Effector CD4-positive, alpha-beta T cell (primary cell): ENCODE results near the gene RPLP2.

Experiments
- DNase-seq: peaks from one replicate; pipeline ENCODE4 v3.0.0-alpha.2; 2020
- total RNA-seq: gene quantifications from one replicate; lab custom pipeline; 2026; lab: John Stamatoyannopoulos, UW

Gene RPLP2
- total RNA-seq, result 969 reads per million, percentile 99 among the genes with 10 or more reads in this experiment

- DNase-seq, result peak; percentile 98
Measured at GRCh38 chr11:809287-810039, at the start of gene RPLP2. RPLP2 (plus strand) TSS chr11:809967; CDS start chr11:810235, 268 bp downstream.

DNA sequence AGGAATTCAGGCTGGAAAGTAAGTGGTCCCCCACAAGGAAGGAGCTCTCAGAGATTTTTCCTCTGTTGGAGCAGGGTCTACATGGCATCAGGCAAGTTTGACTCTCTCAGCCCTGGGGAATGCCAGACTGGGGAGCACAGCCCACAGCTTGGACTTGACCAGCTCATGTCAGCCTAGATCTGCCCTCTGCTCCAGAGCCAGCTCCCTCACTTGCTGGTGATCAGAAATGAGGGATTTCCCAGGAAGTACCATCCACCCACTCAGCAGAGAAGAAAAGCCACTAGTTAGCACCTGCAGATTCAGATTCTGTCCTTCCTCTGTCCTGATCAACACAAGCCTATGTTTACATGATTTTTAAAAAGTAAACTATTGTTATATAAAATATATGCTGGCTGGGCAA, 49.5 kb upstream of the RPLP2 start:
- DNase-seq, result no peak

- no peak for DNase-seq
Measured at GRCh38 chr11:761526-762108, 48.1 kb upstream of the RPLP2 start.

DNA sequence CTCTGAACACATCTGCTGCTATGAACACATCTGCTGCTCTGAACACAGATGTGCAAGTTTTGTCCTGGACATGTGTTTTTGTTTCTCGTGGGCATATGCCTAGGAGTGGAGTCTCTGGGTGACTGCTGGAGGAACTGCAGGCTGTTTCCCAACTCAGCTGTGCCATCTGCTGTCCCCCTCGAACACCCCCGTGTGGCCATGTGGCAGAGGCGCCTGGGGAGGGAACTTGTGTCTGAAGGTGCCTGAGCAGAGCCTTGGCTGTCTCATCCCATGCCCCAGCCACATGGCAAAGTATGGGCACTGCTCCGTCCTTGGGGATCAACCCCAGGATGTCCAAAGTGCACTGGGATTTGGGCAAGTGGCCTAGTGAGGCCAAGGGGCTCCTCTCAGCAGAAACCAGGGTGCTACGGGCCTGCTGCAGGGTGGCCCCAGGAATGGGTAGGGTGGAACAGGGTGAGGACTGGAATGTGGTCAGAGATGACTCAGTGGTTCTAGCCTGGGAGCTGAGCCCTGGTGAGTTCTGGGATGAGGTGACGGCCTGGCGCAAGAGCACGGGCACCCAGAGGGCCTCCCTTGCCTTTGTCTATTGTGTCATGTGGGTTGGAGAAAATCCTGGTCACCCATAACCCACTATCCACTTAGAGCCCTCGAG, 47.2 kb upstream of the RPLP2 start:
- DNase-seq, result no peak

DNA sequence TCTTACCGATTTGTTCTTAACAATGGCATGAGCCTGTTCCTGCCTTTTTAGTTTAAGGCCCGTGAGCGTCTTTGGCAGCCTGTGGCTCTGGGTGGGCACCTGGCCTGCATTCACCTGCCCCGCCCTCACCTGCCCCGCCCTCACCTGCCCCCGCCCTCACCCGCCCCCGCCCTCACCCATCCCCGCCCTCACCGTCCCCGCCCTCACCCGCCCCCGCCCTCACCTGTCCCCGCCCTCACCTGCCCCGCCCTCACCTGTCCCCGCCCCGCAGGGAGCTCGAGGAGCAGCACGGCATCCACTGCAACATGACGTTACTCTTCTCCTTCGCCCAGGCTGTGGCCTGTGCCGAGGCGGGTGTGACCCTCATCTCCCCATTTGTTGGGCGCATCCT, 46.7 kb upstream of the RPLP2 start:
- no peak for DNase-seq

GRCh38 chr11:763549-764321, 46.0 kb upstream of the RPLP2 start:
- DNase-seq, result no peak

GRCh38 chr11:764322-765024, 45.3 kb upstream of the RPLP2 start:
- DNase-seq, result no peak

- DNase-seq, result peak; percentile 53
Measured at GRCh38 chr11:765025-765801, 44.6 kb upstream of the RPLP2 start.

- no peak for DNase-seq
Measured at GRCh38 chr11:765802-766091, 44.0 kb upstream of the RPLP2 start.

DNA sequence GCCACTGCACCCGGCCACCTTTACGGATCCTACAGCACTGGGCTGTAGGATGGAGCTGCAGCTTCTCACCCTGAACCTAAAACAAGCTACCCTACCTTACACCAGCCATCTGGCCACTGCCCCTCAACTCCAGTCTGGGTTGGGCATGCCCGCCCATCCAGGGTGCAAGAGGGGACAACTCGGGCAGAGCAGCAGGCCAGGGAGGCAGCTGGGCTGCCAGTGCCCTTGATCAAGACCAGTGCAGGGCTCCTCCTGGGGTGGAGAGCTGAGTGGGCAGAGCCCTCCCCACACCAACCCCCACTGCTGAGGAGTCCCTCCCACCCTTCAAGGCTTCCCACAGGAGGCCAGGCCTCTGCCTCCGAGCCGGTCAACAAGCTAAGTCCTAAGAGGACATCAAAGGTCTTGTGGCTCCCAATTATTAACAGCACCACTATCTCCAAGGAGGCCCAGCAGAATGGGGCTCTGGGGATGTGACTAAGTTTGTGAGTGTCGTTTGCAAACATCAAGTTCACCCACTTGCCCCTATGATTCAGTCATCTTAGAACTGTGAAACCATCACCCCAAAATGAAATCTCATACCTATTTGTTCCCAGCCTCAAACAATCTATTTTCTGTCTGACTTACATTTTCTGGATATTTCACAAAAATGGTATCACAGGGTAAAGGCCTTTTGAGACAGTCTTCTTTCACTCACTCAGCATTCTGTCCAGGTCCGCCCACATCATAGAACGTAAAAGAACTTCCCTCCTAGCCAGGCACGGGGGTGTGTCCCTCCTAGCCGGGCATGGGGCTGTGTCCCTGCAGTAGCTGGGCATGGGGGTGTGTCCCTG, 43.4 kb upstream of the RPLP2 start:
- DNase-seq, result no peak

GRCh38 chr11:766936-767210, 42.9 kb upstream of the RPLP2 start:
- DNase-seq, result no peak

DNA sequence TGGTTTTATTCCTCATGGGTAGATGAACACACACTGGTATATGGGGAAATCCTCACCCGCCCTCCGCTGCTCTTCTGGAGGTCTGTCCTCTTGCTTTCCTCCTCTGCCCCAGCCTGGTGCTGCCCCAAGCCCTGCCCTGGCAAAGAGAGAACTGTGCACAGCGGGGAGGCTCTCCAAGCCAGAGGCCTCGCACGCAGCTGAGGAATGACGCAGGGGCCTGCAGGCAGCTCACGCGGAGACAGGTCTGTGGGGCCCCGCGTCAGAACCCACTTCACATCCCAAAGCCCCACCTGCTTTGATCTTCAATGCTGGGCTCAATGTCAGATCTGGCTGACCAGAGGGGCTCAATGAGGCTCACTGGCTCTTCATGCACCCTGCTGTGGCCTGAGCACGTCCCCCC, 42.5 kb upstream of the RPLP2 start:
- no peak for DNase-seq

DNA sequence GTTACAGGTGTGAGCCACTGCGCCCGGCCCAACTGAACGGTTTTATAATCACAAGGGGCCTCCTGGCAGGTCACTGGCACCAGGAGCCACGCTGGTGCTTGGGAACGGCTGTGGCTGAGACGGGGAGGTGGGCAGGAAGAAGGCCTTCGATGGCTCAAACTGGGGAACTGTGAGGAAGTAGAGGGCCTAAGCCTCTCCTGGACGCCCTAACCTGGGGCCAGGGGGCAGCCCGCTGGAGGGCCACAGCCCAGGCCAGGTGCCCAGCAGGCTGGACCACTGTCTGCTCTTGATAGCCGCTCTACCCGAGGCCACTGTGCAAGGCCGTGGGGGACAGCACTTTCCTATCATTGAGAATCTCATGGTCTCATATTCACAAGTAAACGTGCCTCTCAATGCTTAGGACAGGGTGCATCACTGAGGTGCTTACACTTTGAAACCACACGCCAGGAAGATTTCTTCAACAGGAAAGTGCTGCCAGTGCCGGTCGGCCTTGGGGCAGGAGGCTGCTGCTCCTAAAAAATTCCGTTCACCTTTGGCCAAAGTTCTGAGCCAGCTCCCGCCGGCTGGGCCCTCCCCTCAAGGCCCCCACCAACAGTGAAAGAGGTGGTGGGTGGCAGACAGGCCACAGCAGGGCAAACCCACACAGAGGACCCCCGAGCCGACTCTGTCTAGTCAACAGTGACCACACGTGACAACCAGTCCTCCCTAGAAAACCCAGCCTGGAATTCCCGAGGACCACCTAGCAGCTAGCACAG, 39.7 kb upstream of the RPLP2 start:
- DNase-seq, result no peak

DNA sequence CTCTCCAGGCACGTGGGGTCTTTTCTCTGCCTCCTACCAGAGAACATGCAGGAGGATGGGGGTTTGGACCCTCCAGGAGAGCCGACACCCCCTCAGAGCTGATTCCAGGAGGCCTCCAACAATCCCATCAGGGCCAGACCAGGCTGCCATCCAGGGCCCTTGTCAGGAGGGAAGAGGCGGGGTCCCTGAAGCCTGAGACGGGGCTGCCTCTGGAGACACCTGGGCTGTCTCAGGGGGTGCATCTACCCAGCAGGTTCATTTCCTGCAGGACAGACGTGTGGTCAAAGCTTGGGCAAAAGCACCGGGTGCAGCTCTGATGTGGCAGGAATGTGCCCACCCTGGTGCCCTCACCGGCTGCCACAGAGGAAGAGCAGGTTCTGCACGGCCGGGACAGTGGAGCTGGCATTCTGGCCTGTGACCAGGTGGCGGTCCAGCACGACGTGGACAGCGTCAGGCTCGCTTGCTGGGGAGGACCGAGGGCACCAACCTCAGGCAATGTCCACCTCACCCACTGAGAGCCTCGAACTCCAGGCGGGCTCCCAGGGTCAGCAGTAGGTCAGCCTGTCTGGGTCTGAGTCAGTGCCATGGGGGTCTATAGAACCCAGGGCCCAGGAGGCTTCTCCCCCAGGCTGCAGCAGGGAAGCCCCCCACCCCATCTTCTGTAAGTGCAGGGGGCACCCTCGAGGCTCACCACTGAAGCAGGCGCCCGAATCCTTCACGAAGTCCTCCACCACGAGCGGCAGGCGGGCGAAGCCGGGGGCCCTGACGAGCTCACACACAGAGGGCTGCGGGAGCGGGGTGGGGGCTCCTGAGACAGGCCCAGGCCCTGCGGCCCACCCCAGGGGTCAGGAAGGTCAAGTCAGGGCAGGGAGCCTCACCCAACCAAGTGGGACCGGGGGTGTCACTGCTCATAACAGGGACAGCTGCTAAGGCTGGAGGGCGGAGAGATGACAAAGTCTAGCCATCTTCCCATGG, 38.8 kb upstream of the RPLP2 start:
- no peak for DNase-seq

DNA sequence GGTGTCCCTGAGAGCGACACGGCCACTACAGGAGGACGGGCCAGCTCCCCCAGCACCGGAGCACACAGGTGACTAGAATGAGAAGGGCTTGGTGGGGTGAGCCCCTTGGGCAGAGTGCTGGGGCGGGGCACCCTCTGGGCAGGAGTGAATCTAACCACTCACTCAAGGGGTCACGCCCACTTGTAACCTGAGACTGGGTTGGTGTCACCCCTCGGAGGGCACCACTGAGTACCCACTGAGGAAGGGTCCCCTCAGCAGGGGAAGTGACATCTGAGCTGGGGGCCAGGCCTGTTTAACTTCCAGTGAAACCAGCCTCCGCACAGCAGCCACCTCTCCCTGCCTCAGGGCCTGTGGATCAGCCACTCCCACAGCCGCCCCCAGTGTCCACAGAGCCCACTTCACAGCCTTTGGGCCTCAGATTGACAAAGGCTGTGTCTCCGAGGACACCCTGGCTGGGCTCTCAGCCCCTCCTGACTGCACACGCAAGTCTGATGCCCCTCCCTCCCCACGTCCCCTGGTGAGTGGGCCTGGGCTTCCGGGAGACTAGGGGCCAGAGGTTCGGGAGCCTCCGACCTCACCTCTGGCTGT, 38.1 kb upstream of the RPLP2 start:
- DNase-seq, result no peak

GRCh38 chr11:772429-773390, 37.1 kb upstream of the RPLP2 start:
- no peak for DNase-seq

GRCh38 chr11:773425-773824, 36.3 kb upstream of the RPLP2 start:
- no peak for DNase-seq

DNA sequence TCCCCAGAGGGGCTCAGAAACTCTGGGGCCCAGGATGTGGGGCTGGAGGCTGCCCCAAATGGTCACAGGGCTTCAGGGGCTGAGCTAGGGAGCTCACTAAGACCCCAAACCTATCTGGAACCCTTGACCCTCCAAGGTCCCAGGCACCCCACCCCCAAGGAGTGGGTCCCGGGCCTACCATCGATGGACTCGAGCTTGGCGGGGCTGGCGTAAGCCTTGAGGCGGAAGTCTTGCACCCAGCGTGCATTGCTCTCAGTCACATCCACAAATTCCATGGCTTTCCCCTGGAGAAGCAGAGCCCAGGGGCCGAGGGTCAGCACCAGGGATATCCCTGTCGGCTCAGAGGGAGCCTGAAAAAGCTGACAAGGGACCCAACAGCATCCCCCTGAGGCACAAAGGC, 35.9 kb upstream of the RPLP2 start:
- DNase-seq, result no peak
